ENCODE measurements around the gene ZNF462. TPM values are rescaled to one million over a fixed set of nuclear protein-coding genes. Genes with fewer than 3 reads are reported as not detected.
A peak's percentile ranks its signal among the peaks of the same experiment; 100 is the strongest.
"Not testable (repeated sequence)": the region's sequence is repeated elsewhere in the genome, so short reads cannot be mapped to it uniquely, and the experiment has no call there.

Gene ZNF462
- total RNA-seq, 1 donor from 2014 or later = 4.2 TPM

GRCh38 chr9:106960258-106960657 is 97.3 kb downstream of the ZNF462 start:
- DNase-seq (ENCODE audit: low read depth in 2 of 2) = no peak

GRCh38 chr9:106961623-106962022 is 98.7 kb downstream of the ZNF462 start:
- DNase-seq (ENCODE audit: low read depth in 2 of 2) = no peak

- peak; percentile 2 to 25 for DNase-seq (ENCODE audit: low read depth in 2 of 2)
These were observed 99.2 kb downstream of the ZNF462 start for GRCh38 chr9:106962122-106962521.

- peak; percentile 87 to 93 for DNase-seq (ENCODE audit: low read depth in 2 of 2)
These were observed 99.8 kb downstream of the ZNF462 start for GRCh38 chr9:106962615-106963363.

GRCh38 chr9:106963684-106964083 is 100.7 kb downstream of the ZNF462 start:
- no peak for DNase-seq (ENCODE audit: low read depth in 2 of 2)

- DNase-seq (ENCODE audit: low read depth in 2 of 2) = no peak
These were observed 101.4 kb downstream of the ZNF462 start for GRCh38 chr9:106964329-106964728.

GRCh38 chr9:106964822-106965525 is 102.0 kb downstream of the ZNF462 start:
- no peak for DNase-seq (ENCODE audit: low read depth in 2 of 2)

GRCh38 chr9:106966481-106966880 is 103.5 kb downstream of the ZNF462 start:
- DNase-seq (ENCODE audit: low read depth in 2 of 2) = no peak

GRCh38 chr9:106969696-106970095 is 106.7 kb downstream of the ZNF462 start:
- DNase-seq (ENCODE audit: low read depth in 2 of 2) = no peak

GRCh38 chr9:106970219-106970975 is 107.4 kb downstream of the ZNF462 start:
- DNase-seq (ENCODE audit: low read depth in 2 of 2) = no peak

GRCh38 chr9:106970976-106971457 is 108.1 kb downstream of the ZNF462 start:
- no peak for DNase-seq (ENCODE audit: low read depth in 2 of 2)

GRCh38 chr9:106972082-106972481 is 109.1 kb downstream of the ZNF462 start:
- no peak for DNase-seq (ENCODE audit: low read depth in 2 of 2)

GRCh38 chr9:106974341-106974740 is 111.4 kb downstream of the ZNF462 start:
- no peak for DNase-seq (ENCODE audit: low read depth in 2 of 2)

GRCh38 chr9:106976772-106977171 is 113.8 kb downstream of the ZNF462 start:
- DNase-seq (ENCODE audit: low read depth in 2 of 2) = no peak

- no peak for DNase-seq (ENCODE audit: low read depth in 2 of 2)
These were observed 117.7 kb downstream of the ZNF462 start for GRCh38 chr9:106980551-106981101.

- no peak for DNase-seq (ENCODE audit: low read depth in 2 of 2)
These were observed 118.7 kb downstream of the ZNF462 start for GRCh38 chr9:106981396-106982287.

- no peak for DNase-seq (ENCODE audit: low read depth in 2 of 2)
These were observed 119.7 kb downstream of the ZNF462 start for GRCh38 chr9:106982636-106983035.

- no peak for DNase-seq (ENCODE audit: low read depth in 2 of 2)
These were observed 120.4 kb downstream of the ZNF462 start for GRCh38 chr9:106983346-106983745.

GRCh38 chr9:106989904-106990303 is 126.9 kb downstream of the ZNF462 start:
- DNase-seq (ENCODE audit: low read depth in 2 of 2) = not testable (repeated sequence)

- no peak for DNase-seq (ENCODE audit: low read depth in 2 of 2)
These were observed 129.2 kb downstream of the ZNF462 start for GRCh38 chr9:106992186-106992585.

- DNase-seq (ENCODE audit: low read depth in 2 of 2) = no peak
These were observed 130.6 kb downstream of the ZNF462 start for GRCh38 chr9:106993603-106994002.

All from lung microvascular endothelial cell (primary cell).